ENCODE measurements around the gene TLE7. TPM values are rescaled to one million over a fixed set of nuclear protein-coding genes. Genes with fewer than 3 reads are reported as not detected.

The TLE7 gene
- total and polyA plus RNA-seq, 2 of the 8 experiments (the other 6 are each of a cell fraction or from before 2014, with no cell fraction given) = 0.03 TPM; not detected in 1

DNA sequence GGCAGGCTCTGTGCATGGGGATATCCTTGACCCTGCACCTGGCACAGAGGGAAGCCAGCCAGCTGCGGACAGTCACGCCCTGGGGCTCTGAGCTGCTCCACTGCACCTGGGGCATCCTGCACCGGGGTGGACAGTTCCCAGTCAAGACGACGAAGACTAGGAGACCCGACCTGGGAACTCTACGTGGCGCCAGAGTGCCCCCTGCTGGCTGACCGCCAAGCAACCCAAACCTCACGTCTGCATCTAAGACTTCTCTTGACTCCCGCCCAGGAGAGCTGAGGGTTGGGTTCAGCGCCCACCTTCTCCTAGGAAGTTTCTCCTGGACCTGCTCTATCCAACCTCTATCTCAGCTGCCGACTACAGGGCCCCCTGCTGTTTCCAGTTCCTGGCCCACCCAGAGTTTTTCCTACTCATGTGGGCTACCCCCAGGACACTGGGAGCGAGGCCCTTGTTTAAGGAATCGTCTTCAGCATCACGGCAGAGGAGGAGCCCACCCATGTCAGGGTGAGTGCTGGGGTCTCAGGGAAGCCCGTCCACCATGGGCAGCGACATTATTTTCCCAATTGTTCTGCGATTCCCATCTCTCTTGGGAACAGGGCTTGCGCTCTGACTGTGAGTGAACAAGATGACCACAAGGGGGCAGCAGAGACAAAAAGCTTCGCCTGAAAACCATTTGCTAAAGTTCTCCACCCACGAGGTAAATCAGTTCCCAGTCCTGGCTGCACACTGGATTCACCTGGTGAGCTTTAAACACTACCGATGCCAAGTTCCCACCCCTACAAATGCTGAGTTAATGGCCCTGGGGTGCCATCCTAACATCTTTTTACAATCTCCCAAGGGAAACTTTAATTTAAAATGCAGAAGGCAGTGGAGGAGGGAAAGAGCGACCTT is 29.3 kb downstream of the TLE7 start:
- Histone ChIP-seq H3K56ac (replicated peaks; ENCODE audit: insufficient read length, low read depth, low read length) (no peak overlapping the region), H2BK20ac (ENCODE audit: low read length) (peak overlapping the region; percentile 86; the same call in 1 of the 2 replicates), H2BK12ac (ENCODE audit: low read depth, low read length) (peak overlapping the region; percentile 84; the same call in 1 of the 2 replicates), H3K9ac (replicated peaks in 1 of 4; ENCODE audit: extremely low read depth in 1 of 4, low read depth in 3 of 4, low read length in 3 of 4) (no peak overlapping the region; a peak in 3 of 7 replicates), H3K14ac (ENCODE audit: insufficient read length) (no peak overlapping the region), H2AK5ac (ENCODE audit: low read depth, low read length) (no peak overlapping the region), H4K20me1 (replicated peaks in 1 of 2; ENCODE audit: control insufficient read depth in 1 of 2, insufficient read depth in 2 of 2, low read length in 2 of 2) (no peaks in the 10 kb centered on the region), H4K8ac (ENCODE audit: extremely low read depth, insufficient read depth, low read length) (peak overlapping the region; percentile 90; the same call in 1 of the 2 replicates), H2BK5ac (ENCODE audit: low read depth, low read length) (peak overlapping the region; percentile 84; the same call in 1 of the 2 replicates), H3K9me3 (ENCODE audit: insufficient read depth in 2 of 2, low read depth in 1 of 2, low read length in 1 of 2) (no peaks in the 10 kb centered on the region), H2BK120ac (replicated peaks; ENCODE audit: low read depth, low read length) (no peak overlapping the region), H3K4ac (replicated peaks; ENCODE audit: insufficient read length, low read depth, low read length) (no peak overlapping the region), H4K5ac (ENCODE audit: insufficient read length, low read depth, low read length) (no peak overlapping the region), H3K27ac (ENCODE audit: low read depth, low read length) (peak overlapping the region; percentile 16; the same call in 1 of the 2 replicates), H3K36me3 (ENCODE audit: control insufficient read depth in 2 of 4, insufficient read depth in 4 of 4, low read length in 3 of 4) (no peaks in the 10 kb centered on the region), H3K27me3 (replicated peaks in 1 of 4; ENCODE audit: control insufficient read depth in 3 of 4, extremely low read depth in 1 of 4, insufficient read depth in 3 of 4, low read length in 3 of 4) (peaks cover 0 to 2% (median under 1%) of the 10 kb centered on the region in 4 experiments; a peak in 1 of 7 replicates), H3K18ac (ENCODE audit: extremely low read depth, low read length) (peak overlapping the region; percentile 73), H3K4me3 (ENCODE audit: extremely low read depth in 1 of 4, insufficient read depth in 2 of 4, low read depth in 3 of 4, low read length in 4 of 4) (peak overlapping the region; percentile 29 to 68 (median 59); a peak in 7 of 8 replicates), H2BK15ac (ENCODE audit: low read length) (peak overlapping the region; percentile 81), H4K91ac (replicated peaks; ENCODE audit: insufficient read length, low read length) (peak overlapping the region; percentile 62), H3K79me2 (ENCODE audit: control insufficient read depth in 1 of 2, insufficient read depth in 2 of 2, low read length in 2 of 2) (no peaks in the 10 kb centered on the region), H3K23me2 (ENCODE audit: low read depth, low read length) (peaks cover 2% of the 10 kb centered on the region), H2AFZ (ENCODE audit: low read length) (peak overlapping the region; percentile 89), H3K4me2 (ENCODE audit: insufficient read depth in 1 of 2, low read depth in 2 of 2, low read length in 2 of 2) (peak overlapping the region; percentile 38 to 94), H3K23ac (ENCODE audit: insufficient read length) (no peak overlapping the region), H3K79me1 (ENCODE audit: low read depth, low read length) (no peaks in the 10 kb centered on the region), H3K4me1 (replicated peaks in 1 of 4; ENCODE audit: control insufficient read depth in 3 of 4, insufficient read depth in 4 of 4, low read length in 3 of 4) (peaks cover 0 to 4% (median 0%) of the 10 kb centered on the region in 4 experiments; a peak in 2 of 7 replicates)
- WGBS, 2 experiments (ENCODE audit: extremely low coverage in 1 of 2, insufficient coverage in 1 of 2, insufficient read length in 1 of 2, insufficient replicate concordance in 2 of 2, low coverage in 1 of 2, low lambda C conversion rate in 2 of 2, missing lambda C conversion rate in 1 of 2) = 16% methylated on average over 23 of the region's 24 CpGs; no CpG with 5 or more reads in 1 of the 2 experiments
- DNase-seq (ENCODE audit: low read depth in 1 of 2, low spot score in 2 of 2) (peak; percentile 80 to 94), FAIRE-seq (peak; percentile 89)
- ChIA-PET POLR2A (ENCODE audit: partially characterized antibody) (interaction anchor here (0.6 to 1.2 kb wide), 5 partner anchors 10 to 133 kb away, joined by 3 to 4 read pairs (median 3); partner anchors contain the start of gene CALB2), CTCF (ENCODE audit: partially characterized antibody) (interaction anchor here (0.7 to 6.3 kb wide), 50 partner anchors 9 to 709 kb away, joined by 3 to 99 read pairs (median 6); partner anchors contain the start of genes CALB2, CHST4 and ZNF19)
- TF ChIP-seq CHD2 (IDR thresholded peaks at IDR 0.05; ENCODE audit: low read length) (no peak), KDM4A (IDR thresholded peaks at IDR 0.05; ENCODE audit: low read depth, low read length, severe bottlenecking) (peak; percentile 74), CTBP2 (IDR thresholded peaks at IDR 0.05; ENCODE audit: borderline replicate concordance, insufficient read depth, insufficient read length, low read length) (no peak), POU5F1 (IDR thresholded peaks at IDR 0.05; ENCODE audit: low read depth, low read length) (no peak), CTCF (IDR thresholded peaks at IDR 0.05; ENCODE audit: control extremely low read depth in 1 of 3, insufficient read depth in 1 of 3, low read depth in 1 of 3, low read length in 3 of 3) (peak; percentile 84 to 90 (median 86)), BCL11A (IDR thresholded peaks at IDR 0.05; ENCODE audit: low read depth in 2 of 2, low read length in 2 of 2) (no peak), SRF (IDR thresholded peaks at IDR 0.05; ENCODE audit: low read depth, low read length) (no peak)
